ENCODE measurements around the gene RPL36A.

DNA sequence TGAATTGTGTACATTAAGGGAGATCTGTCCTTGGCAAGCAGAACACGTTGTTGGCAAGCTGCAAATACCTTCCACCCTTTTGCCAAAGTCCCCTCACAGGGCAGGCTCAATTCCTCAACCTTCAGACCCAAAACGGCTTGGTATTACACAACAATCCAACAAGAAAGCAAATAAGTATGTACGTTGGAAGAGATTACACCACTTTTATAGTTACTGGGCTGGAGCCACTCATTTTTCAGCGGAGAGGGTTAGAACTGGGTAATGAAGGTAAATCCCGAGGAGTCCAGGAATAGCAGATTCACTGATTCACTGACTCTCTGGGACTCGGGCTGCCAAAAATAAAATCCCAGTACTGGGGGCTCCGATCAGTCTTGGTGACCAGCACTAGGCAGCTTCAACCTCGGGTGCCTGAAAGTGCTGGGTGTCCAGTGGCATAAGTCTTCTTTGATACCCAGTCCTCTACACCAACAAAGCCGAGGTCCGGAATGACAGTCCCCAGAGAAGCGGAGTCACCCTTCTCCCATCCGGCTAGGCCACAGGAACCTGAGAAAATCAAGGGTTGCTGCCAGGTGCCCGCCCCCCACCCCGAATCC, 42.9 kb upstream of the RPL36A start:
- TF ChIP-seq FOXM1 (IDR thresholded peaks at IDR 0.05; ENCODE audit: low read depth, low read length) = no peak
- TF ChIP-seq, protein P1, sequence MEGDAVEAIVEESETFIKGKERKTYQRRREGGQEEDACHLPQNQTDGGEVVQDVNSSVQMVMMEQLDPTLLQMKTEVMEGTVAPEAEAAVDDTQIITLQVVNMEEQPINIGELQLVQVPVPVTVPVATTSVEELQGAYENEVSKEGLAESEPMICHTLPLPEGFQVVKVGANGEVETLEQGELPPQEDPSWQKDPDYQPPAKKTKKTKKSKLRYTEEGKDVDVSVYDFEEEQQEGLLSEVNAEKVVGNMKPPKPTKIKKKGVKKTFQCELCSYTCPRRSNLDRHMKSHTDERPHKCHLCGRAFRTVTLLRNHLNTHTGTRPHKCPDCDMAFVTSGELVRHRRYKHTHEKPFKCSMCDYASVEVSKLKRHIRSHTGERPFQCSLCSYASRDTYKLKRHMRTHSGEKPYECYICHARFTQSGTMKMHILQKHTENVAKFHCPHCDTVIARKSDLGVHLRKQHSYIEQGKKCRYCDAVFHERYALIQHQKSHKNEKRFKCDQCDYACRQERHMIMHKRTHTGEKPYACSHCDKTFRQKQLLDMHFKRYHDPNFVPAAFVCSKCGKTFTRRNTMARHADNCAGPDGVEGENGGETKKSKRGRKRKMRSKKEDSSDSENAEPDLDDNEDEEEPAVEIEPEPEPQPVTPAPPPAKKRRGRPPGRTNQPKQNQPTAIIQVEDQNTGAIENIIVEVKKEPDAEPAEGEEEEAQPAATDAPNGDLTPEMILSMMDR (IDR thresholded peaks at IDR 0.05 in 2 of 3, conservative IDR thresholded peaks at IDR 0.05 in 1 of 3; ENCODE audit: control insufficient read depth in 2 of 3, extremely low read depth in 1 of 3, insufficient read depth in 1 of 3, low read depth in 3 of 3, low read length in 3 of 3) = no peak
- no peak for TF ChIP-seq MEF2A (IDR thresholded peaks at IDR 0.05; ENCODE audit: insufficient read depth, low read depth, low read length)
- no peak for TF ChIP-seq EP300 (IDR thresholded peaks at IDR 0.05; ENCODE audit: borderline replicate concordance in 1 of 2, control insufficient read depth in 1 of 2, low read depth in 2 of 2, low read length in 2 of 2)
- no peak for TF ChIP-seq CEBPB (IDR thresholded peaks at IDR 0.05; ENCODE audit: borderline replicate concordance in 1 of 2, low read depth in 2 of 2, low read length in 2 of 2)
- no peak for TF ChIP-seq POLR2AphosphoS2 (IDR thresholded peaks at IDR 0.05; ENCODE audit: low read depth, low read length)
- no peak for TF ChIP-seq EZH2 (IDR thresholded peaks at IDR 0.05; ENCODE audit: borderline replicate concordance, control insufficient read depth, low read depth, low read length)
- TF ChIP-seq JUND (IDR thresholded peaks at IDR 0.05; ENCODE audit: low read depth, low read length) = no peak
- no peak for TF ChIP-seq MYC (IDR thresholded peaks at IDR 0.05; ENCODE audit: insufficient read depth, insufficient read length, insufficient replicate concordance, low read length, severe bottlenecking)
- no peak for TF ChIP-seq LARP7 (IDR thresholded peaks at IDR 0.05)

All from GM12878 (cell line).